C4-2B (cell line): ENCODE results near the gene AZIN2.

Experiments used
- H3K27ac ChIP-seq: fragments of 450-650 bp; 2 replicates; pipeline ENCODE4 v1.5.1; 2017
- CTCF ChIP-seq: fragments of 450-650 bp; conservative IDR thresholded peaks from 2 replicates; pipeline ENCODE4 v1.5.1; 2017; ENCODE audit warnings: mild to moderate bottlenecking
- ZFX ChIP-seq: fragments of 450-650 bp; IDR thresholded peaks from 2 replicates; pipeline ENCODE4 v1.6.1; 2017

Gene AZIN2

GRCh38 chr1:33153650-33154049, 72.7 kb downstream of the AZIN2 start:
- TF ChIP-seq CTCF (no peak), ZFX (no peak)
- no peak overlapping the region; the same call in 1 of the 2 replicates for H3K27ac ChIP-seq

- H3K27ac ChIP-seq = no peak overlapping the region
- no peak for TF ChIP-seq ZFX
- no peak for TF ChIP-seq CTCF
Observed at GRCh38 chr1:33155877-33156538, 75.1 kb downstream of the AZIN2 start.

- TF ChIP-seq ZFX (no peak), CTCF (no peak)
- no peak overlapping the region for H3K27ac ChIP-seq
Observed at GRCh38 chr1:33157131-33157530, 76.2 kb downstream of the AZIN2 start.

GRCh38 chr1:33158366-33158765, 77.4 kb downstream of the AZIN2 start:
- TF ChIP-seq ZFX (no peak), CTCF (no peak)
- H3K27ac ChIP-seq = no peak overlapping the region

- TF ChIP-seq ZFX (no peak), CTCF (no peak)
- H3K27ac ChIP-seq = no peak overlapping the region
Observed at GRCh38 chr1:33159577-33159976, 78.6 kb downstream of the AZIN2 start.

- H3K27ac ChIP-seq = no peak overlapping the region
- TF ChIP-seq CTCF (no peak), ZFX (no peak)
Observed at GRCh38 chr1:33161061-33161681, 80.2 kb downstream of the AZIN2 start.

GRCh38 chr1:33162141-33162540, 81.2 kb downstream of the AZIN2 start:
- no peak overlapping the region for H3K27ac ChIP-seq
- no peak for TF ChIP-seq ZFX
- TF ChIP-seq CTCF = no peak
